OCI-LY1 (cell line): ENCODE results near the gene ABCC6.

Experiments
- EZH2 ChIP-seq: fragments of 200-600 bp; sonication (generic), shearing (Covaris generic); IDR thresholded peaks from 2 replicates; pipeline ENCODE4 v1.8.0; 2017; ENCODE audit warnings: borderline replicate concordance, mixed run types, mild to moderate bottlenecking, antibody characterized with exemption, low read length, moderate library complexity, mixed read lengths
- TF ChIP-seq, protein P1 (sequence below): fragments of 200-600 bp; sonication (generic), shearing (Covaris generic); IDR thresholded peaks from 2 replicates; pipeline ENCODE4 v1.5.1; 2017; ENCODE audit warnings: mild to moderate bottlenecking, antibody characterized with exemption, low read length, moderate library complexity, mixed read lengths

DNA sequence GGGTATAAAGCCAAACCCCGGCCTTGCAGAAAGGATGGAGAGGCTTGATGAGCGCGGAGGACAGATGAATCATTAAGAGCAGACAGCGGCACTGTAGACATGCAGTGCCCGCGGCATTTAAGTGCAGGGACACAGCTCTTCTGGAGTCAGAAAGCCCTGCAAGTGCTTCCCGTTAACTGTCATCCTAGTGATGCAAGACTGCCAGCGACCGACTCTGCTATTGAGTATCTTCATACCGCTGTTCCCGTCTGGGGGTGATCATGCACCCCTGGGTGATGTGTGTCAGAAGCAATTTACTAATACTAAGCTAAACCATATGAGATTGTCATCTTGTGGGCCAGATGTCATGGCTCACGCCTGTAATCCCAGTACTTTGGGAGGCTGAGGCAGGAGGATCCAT is 101.0 kb downstream of the ABCC6 start:
- no peak for TF ChIP-seq EZH2
- TF ChIP-seq, protein P1, sequence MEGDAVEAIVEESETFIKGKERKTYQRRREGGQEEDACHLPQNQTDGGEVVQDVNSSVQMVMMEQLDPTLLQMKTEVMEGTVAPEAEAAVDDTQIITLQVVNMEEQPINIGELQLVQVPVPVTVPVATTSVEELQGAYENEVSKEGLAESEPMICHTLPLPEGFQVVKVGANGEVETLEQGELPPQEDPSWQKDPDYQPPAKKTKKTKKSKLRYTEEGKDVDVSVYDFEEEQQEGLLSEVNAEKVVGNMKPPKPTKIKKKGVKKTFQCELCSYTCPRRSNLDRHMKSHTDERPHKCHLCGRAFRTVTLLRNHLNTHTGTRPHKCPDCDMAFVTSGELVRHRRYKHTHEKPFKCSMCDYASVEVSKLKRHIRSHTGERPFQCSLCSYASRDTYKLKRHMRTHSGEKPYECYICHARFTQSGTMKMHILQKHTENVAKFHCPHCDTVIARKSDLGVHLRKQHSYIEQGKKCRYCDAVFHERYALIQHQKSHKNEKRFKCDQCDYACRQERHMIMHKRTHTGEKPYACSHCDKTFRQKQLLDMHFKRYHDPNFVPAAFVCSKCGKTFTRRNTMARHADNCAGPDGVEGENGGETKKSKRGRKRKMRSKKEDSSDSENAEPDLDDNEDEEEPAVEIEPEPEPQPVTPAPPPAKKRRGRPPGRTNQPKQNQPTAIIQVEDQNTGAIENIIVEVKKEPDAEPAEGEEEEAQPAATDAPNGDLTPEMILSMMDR = no peak
